GM10847 (cell line): ENCODE results near the gene GNAQ.

Experiments used
- POLR2A ChIP-seq: IDR thresholded peaks from 2 replicates; pipeline ENCODE4 v1.6.1; 2011; ENCODE audit not compliant: insufficient read length; ENCODE audit errors: extremely low read depth

The GNAQ gene

GRCh38 chr9:77974434-77974833 is 57.2 kb downstream of the GNAQ start:
- no peak for TF ChIP-seq POLR2A

GRCh38 chr9:77969083-77969482 is 62.5 kb downstream of the GNAQ start:
- TF ChIP-seq POLR2A = no peak

GRCh38 chr9:77968506-77968905 is 63.1 kb downstream of the GNAQ start:
- no peak for TF ChIP-seq POLR2A

GRCh38 chr9:77966718-77967117 is 64.9 kb downstream of the GNAQ start:
- TF ChIP-seq POLR2A = no peak

GRCh38 chr9:77965445-77966123 is 66.0 kb downstream of the GNAQ start:
- TF ChIP-seq POLR2A = no peak

GRCh38 chr9:77964258-77964657 is 67.4 kb downstream of the GNAQ start:
- TF ChIP-seq POLR2A = no peak

- TF ChIP-seq POLR2A = no peak
Measured at GRCh38 chr9:77961541-77961940, 70.1 kb downstream of the GNAQ start.

- TF ChIP-seq POLR2A = no peak
Measured at GRCh38 chr9:77960356-77961153, 71.1 kb downstream of the GNAQ start.

- TF ChIP-seq POLR2A = no peak
Measured at GRCh38 chr9:77959803-77960202, 71.8 kb downstream of the GNAQ start.

GRCh38 chr9:77957652-77958051 is 74.0 kb downstream of the GNAQ start:
- no peak for TF ChIP-seq POLR2A

GRCh38 chr9:77956555-77956954 is 75.1 kb downstream of the GNAQ start:
- TF ChIP-seq POLR2A = no peak

- no peak for TF ChIP-seq POLR2A
Measured at GRCh38 chr9:77954666-77955015, 77.0 kb downstream of the GNAQ start.

GRCh38 chr9:77954013-77954665 is 77.5 kb downstream of the GNAQ start:
- no peak for TF ChIP-seq POLR2A

GRCh38 chr9:77953590-77953989 is 78.0 kb downstream of the GNAQ start:
- no peak for TF ChIP-seq POLR2A

- no peak for TF ChIP-seq POLR2A
Measured at GRCh38 chr9:77952635-77953328, 78.8 kb downstream of the GNAQ start.

- TF ChIP-seq POLR2A = no peak
Measured at GRCh38 chr9:77951369-77951768, 80.2 kb downstream of the GNAQ start.
